Activated T-cell treated with anti-CD3 and anti-CD28 coated beads, Interleukin-2, amount 50 U/mL, for 4 hours (primary cell): ENCODE measurements around the gene ST6GALNAC1. TPM values are rescaled to one million over a fixed set of nuclear protein-coding genes. Genes with fewer than 3 reads are reported as not detected.
A peak's percentile ranks its signal among the peaks of the same experiment; 100 is the strongest.

Experiments used
- ATAC-seq, 2 donors: fragments of 200-7000 bp; cut with Tn5 transposase; one replicate each; pipeline ENCODE4 v1.10.0; 2021
- DNase-seq: peaks from one replicate; pipeline ENCODE4 v3.0.0-alpha.2; 2020
- H3K27me3 Mint-ChIP-seq: one replicate; pipeline ENCODE4 v1.8.0; 2021; ENCODE audit warnings: low read depth, mixed read lengths
- H3K36me3 Mint-ChIP-seq: one replicate; pipeline ENCODE4 v1.8.0; 2022; ENCODE audit warnings: mixed read lengths; ENCODE audit not compliant: insufficient read depth
- H3K4me1 Mint-ChIP-seq: one replicate; pipeline ENCODE4 v1.8.0; 2021; ENCODE audit warnings: low read depth, mixed read lengths
- H3K4me3 Mint-ChIP-seq: one replicate; pipeline ENCODE4 v1.8.0; 2021; ENCODE audit warnings: mild to moderate bottlenecking, moderate library complexity, mixed read lengths
- H3K9me3 Mint-ChIP-seq: one replicate; pipeline ENCODE4 v1.8.0; 2021; ENCODE audit warnings: mixed read lengths
- total RNA-seq, 3 donors: library from RNA; stranded (reverse); gene quantifications; one replicate each; pipeline ENCODE4 v1.2.1, GENCODE V29; 2021

Gene ST6GALNAC1
- total RNA-seq, 3 donors from 2014 or later: 0.57 to 1.1 (median 0.63) TPM

GRCh38 chr17:76670718-76671122, 27.2 kb upstream of the ST6GALNAC1 start:
- Mint-ChIP-seq H3K4me1 (peaks cover 32% of the 10 kb centered on the region), H3K36me3 (no peaks in the 10 kb centered on the region), H3K9me3 (no peaks in the 10 kb centered on the region), H3K27me3 (no peaks in the 10 kb centered on the region), H3K4me3 (peak overlapping the region; percentile 87)
- ATAC-seq: no peak
- no peak for DNase-seq

GRCh38 chr17:76670020-76670717, 26.6 kb upstream of the ST6GALNAC1 start:
- no peak for ATAC-seq
- H3K4me3 Mint-ChIP-seq: peak overlapping the region; percentile 87
- no peaks in the 10 kb centered on the region for H3K27me3 Mint-ChIP-seq
- peaks cover 32% of the 10 kb centered on the region for H3K4me1 Mint-ChIP-seq
- DNase-seq: no peak
- no peaks in the 10 kb centered on the region for H3K36me3 Mint-ChIP-seq
- H3K9me3 Mint-ChIP-seq: no peaks in the 10 kb centered on the region

- ATAC-seq (no peak), DNase-seq (no peak)
- Mint-ChIP-seq H3K27me3 (no peaks in the 10 kb centered on the region), H3K9me3 (no peaks in the 10 kb centered on the region), H3K4me3 (no peak overlapping the region), H3K4me1 (peaks cover 30% of the 10 kb centered on the region), H3K36me3 (no peaks in the 10 kb centered on the region)
Observed at GRCh38 chr17:76667786-76668453, 24.4 kb upstream of the ST6GALNAC1 start.

GRCh38 chr17:76667491-76667755, 23.9 kb upstream of the ST6GALNAC1 start:
- Mint-ChIP-seq H3K36me3 (no peaks in the 10 kb centered on the region), H3K4me1 (peaks cover 26% of the 10 kb centered on the region), H3K27me3 (no peaks in the 10 kb centered on the region), H3K4me3 (no peak overlapping the region), H3K9me3 (no peaks in the 10 kb centered on the region)
- DNase-seq (no peak), ATAC-seq (no peak)

GRCh38 chr17:76660656-76661042, 17.1 kb upstream of the ST6GALNAC1 start:
- Mint-ChIP-seq H3K4me1 (peaks cover 32% of the 10 kb centered on the region), H3K4me3 (no peak overlapping the region), H3K36me3 (no peaks in the 10 kb centered on the region), H3K27me3 (no peaks in the 10 kb centered on the region), H3K9me3 (no peaks in the 10 kb centered on the region)
- ATAC-seq (no peak), DNase-seq (no peak)

GRCh38 chr17:76659928-76660655, 16.5 kb upstream of the ST6GALNAC1 start:
- H3K36me3 Mint-ChIP-seq: no peaks in the 10 kb centered on the region
- DNase-seq (no peak), ATAC-seq (peak in 1 of 2 donors; percentile 48)
- no peaks in the 10 kb centered on the region for H3K9me3 Mint-ChIP-seq
- H3K27me3 Mint-ChIP-seq: no peaks in the 10 kb centered on the region
- peak overlapping the region; percentile 6 for H3K4me3 Mint-ChIP-seq
- peaks cover 32% of the 10 kb centered on the region for H3K4me1 Mint-ChIP-seq

GRCh38 chr17:76658242-76658662, 14.7 kb upstream of the ST6GALNAC1 start:
- no peaks in the 10 kb centered on the region for H3K36me3 Mint-ChIP-seq
- DNase-seq: no peak
- peaks cover 32% of the 10 kb centered on the region for H3K4me1 Mint-ChIP-seq
- H3K27me3 Mint-ChIP-seq: no peaks in the 10 kb centered on the region
- H3K4me3 Mint-ChIP-seq: no peak overlapping the region
- ATAC-seq: no peak
- no peaks in the 10 kb centered on the region for H3K9me3 Mint-ChIP-seq

GRCh38 chr17:76657505-76658241, 14.1 kb upstream of the ST6GALNAC1 start:
- H3K4me1 Mint-ChIP-seq: peaks cover 32% of the 10 kb centered on the region
- no peak overlapping the region for H3K4me3 Mint-ChIP-seq
- no peaks in the 10 kb centered on the region for H3K27me3 Mint-ChIP-seq
- no peaks in the 10 kb centered on the region for H3K36me3 Mint-ChIP-seq
- DNase-seq: no peak
- no peak for ATAC-seq
- H3K9me3 Mint-ChIP-seq: no peaks in the 10 kb centered on the region

GRCh38 chr17:76654408-76654807, 10.9 kb upstream of the ST6GALNAC1 start:
- Mint-ChIP-seq H3K36me3 (no peaks in the 10 kb centered on the region), H3K27me3 (peaks cover 7% of the 10 kb centered on the region), H3K4me3 (no peak overlapping the region), H3K9me3 (no peaks in the 10 kb centered on the region), H3K4me1 (peaks cover 13% of the 10 kb centered on the region)
- DNase-seq (no peak), ATAC-seq (no peak)

GRCh38 chr17:76650504-76650903, 6.9 kb upstream of the ST6GALNAC1 start:
- Mint-ChIP-seq H3K27me3 (peaks cover 7% of the 10 kb centered on the region), H3K36me3 (no peaks in the 10 kb centered on the region), H3K9me3 (peaks cover 11% of the 10 kb centered on the region), H3K4me1 (peaks cover 4% of the 10 kb centered on the region), H3K4me3 (no peak overlapping the region)
- no peak for DNase-seq
- no peak for ATAC-seq

- no peak for ATAC-seq
- H3K9me3 Mint-ChIP-seq: peaks cover 11% of the 10 kb centered on the region
Observed at GRCh38 chr17:76646712-76647111, 3.2 kb upstream of the ST6GALNAC1 start.

GRCh38 chr17:76645481-76645880, 1.9 kb upstream of the ST6GALNAC1 start:
- peaks cover 2% of the 10 kb centered on the region for H3K27me3 Mint-ChIP-seq
- ATAC-seq (no peak), DNase-seq (no peak)
- H3K9me3 Mint-ChIP-seq: peaks cover 11% of the 10 kb centered on the region
- H3K4me1 Mint-ChIP-seq: peaks cover 36% of the 10 kb centered on the region
- H3K36me3 Mint-ChIP-seq: no peaks in the 10 kb centered on the region
- H3K4me3 Mint-ChIP-seq: no peak overlapping the region

More at GRCh38 chr17:76646712-76647111, 3.2 kb upstream of the ST6GALNAC1 start:
- DNase-seq: no peak
- H3K4me1 Mint-ChIP-seq: peaks cover 29% of the 10 kb centered on the region
- peaks cover 5% of the 10 kb centered on the region for H3K27me3 Mint-ChIP-seq
- H3K36me3 Mint-ChIP-seq: no peaks in the 10 kb centered on the region
- no peak overlapping the region for H3K4me3 Mint-ChIP-seq

- H3K27me3 Mint-ChIP-seq: peaks cover 2% of the 10 kb centered on the region
- H3K4me1 Mint-ChIP-seq: peaks cover 36% of the 10 kb centered on the region
- no peak overlapping the region for H3K4me3 Mint-ChIP-seq
- H3K9me3 Mint-ChIP-seq: peaks cover 11% of the 10 kb centered on the region
- ATAC-seq (no peak), DNase-seq (no peak)
- no peaks in the 10 kb centered on the region for H3K36me3 Mint-ChIP-seq
Observed at GRCh38 chr17:76644995-76645394, 1.4 kb upstream of the ST6GALNAC1 start.

- Mint-ChIP-seq H3K9me3 (peaks cover 11% of the 10 kb centered on the region), H3K27me3 (no peaks in the 10 kb centered on the region), H3K4me3 (peak overlapping the region; percentile 73), H3K36me3 (no peaks in the 10 kb centered on the region), H3K4me1 (peaks cover 34% of the 10 kb centered on the region)
- ATAC-seq: peak in 1 of 2 donors; percentile 49
- no peak for DNase-seq
Observed at GRCh38 chr17:76642994-76643393, 563 bp downstream of the ST6GALNAC1 start.
